Measurements from ENCODE around the gene TBC1D25. TPM values are rescaled to one million over a fixed set of nuclear protein-coding genes. Genes with fewer than 3 reads are reported as not detected.

The TBC1D25 gene
- total RNA-seq, 2 donors from 2014 or later, result 8.9 to 21.9 TPM

DNA sequence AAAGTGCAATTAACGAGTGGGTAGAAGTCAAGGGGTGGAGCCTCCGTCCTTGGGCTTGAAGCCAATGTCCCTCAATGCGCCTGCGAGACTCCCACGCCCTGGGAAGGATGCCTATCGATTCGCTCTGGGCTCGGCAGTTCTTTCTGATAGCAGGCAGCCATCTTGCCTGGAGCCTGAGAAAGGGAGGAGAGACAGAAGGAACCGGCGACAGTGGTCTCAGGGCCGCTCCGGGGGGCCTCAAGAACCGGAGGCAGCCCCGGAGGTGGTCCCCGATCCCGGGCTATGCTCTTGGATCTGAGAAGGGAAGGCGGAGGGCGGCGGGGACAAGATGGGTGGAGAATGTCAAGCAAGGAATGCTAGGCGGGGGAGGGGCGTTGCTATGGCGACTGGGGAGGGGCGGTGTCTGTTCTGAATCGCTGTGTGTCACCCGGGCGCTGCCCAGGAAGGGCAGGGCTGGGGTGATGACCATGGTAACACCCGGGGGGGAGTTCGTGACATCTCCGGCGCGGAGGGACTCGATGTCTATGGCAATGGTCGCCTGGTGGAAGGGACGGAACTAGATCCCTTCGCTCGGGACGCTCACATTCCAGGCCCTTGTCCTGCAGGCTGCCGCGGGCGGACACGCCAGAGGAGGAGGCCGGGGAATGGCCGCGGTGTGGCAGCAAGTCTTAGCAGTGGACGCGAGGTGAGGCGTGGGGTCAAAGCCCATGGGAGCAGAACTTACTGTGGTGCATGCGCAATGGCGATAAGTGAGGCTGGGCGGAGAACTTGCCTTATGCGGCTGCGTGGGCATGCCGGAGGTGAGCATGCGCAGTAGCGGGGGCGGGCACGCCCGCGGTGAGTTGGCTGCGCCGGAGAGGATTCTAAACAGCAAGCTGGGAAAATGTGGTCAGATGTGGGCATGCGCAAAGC lies 58.1 kb downstream of the TBC1D25 start, which contains the start of gene WDR13:
WDR13 (plus strand) TSS at position 140 of the 912 bp plus-strand sequence; CDS start at position 645, 505 bp downstream.
- DNase-seq (ENCODE audit: low spot score), result peak; percentile 86
- H3K4me1 ChIP-seq (replicated peaks), result no peaks in the 10 kb centered on the region
- peak within 1 kb of the TSS; percentile 94 to 97 for H3K27ac ChIP-seq
- peak within 1 kb of the TSS; percentile 46 to 59 for H3K4me3 ChIP-seq
- no peaks in the 10 kb centered on the region for H3K27me3 ChIP-seq (replicated peaks; ENCODE audit: insufficient read depth)
- H3K9me3 ChIP-seq, result no peaks in the 10 kb centered on the region
- WGBS, result 0% methylated on average over 24 of the region's 62 CpGs
- no peaks in the 10 kb centered on the region for H3K36me3 ChIP-seq
- TF ChIP-seq POLR2A (IDR thresholded peaks at IDR 0.05), result peak; percentile 58
- peak; percentile 91 for TF ChIP-seq POLR2AphosphoS5 (IDR thresholded peaks at IDR 0.05)
- TF ChIP-seq, protein P1, sequence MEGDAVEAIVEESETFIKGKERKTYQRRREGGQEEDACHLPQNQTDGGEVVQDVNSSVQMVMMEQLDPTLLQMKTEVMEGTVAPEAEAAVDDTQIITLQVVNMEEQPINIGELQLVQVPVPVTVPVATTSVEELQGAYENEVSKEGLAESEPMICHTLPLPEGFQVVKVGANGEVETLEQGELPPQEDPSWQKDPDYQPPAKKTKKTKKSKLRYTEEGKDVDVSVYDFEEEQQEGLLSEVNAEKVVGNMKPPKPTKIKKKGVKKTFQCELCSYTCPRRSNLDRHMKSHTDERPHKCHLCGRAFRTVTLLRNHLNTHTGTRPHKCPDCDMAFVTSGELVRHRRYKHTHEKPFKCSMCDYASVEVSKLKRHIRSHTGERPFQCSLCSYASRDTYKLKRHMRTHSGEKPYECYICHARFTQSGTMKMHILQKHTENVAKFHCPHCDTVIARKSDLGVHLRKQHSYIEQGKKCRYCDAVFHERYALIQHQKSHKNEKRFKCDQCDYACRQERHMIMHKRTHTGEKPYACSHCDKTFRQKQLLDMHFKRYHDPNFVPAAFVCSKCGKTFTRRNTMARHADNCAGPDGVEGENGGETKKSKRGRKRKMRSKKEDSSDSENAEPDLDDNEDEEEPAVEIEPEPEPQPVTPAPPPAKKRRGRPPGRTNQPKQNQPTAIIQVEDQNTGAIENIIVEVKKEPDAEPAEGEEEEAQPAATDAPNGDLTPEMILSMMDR (IDR thresholded peaks at IDR 0.05), result no peak
- intact Hi-C loops (cut with DNase I), result loop anchor here (10.0 kb wide), 1 partner anchor 63 kb away; the partner anchor contains the start of gene TBC1D25

DNA sequence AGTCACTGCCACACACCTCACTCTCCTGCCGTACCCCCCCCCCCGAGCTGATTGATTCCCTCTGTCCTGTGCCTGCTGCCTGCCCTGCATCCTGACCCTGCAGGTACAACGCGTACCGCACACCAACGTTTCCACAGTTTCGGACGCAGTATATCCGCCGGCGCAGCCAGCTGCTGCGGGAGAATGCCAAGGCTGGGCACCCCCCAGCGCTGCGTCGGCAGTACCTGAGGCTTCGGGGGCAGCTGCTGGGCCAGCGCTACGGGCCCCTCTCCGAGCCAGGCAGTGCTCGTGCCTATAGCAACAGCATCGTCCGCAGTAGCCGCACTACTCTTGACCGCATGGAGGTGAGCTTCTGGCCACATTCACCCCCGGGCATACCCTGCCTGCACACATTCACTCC lies 59.1 kb downstream of the TBC1D25 start:
- TF ChIP-seq POLR2A (IDR thresholded peaks at IDR 0.05) (no peak), POLR2AphosphoS5 (IDR thresholded peaks at IDR 0.05) (no peak)
- TF ChIP-seq, protein P1 (IDR thresholded peaks at IDR 0.05), result no peak
- no peaks in the 10 kb centered on the region for H3K36me3 ChIP-seq
- 94% methylated on average over 16 of the region's 25 CpGs for WGBS
- intact Hi-C loops (cut with DNase I), result loop anchor here (10.0 kb wide), 1 partner anchor 64 kb away; the partner anchor contains the start of gene TBC1D25
- no peaks in the 10 kb centered on the region for H3K4me1 ChIP-seq (replicated peaks)
- no peak for DNase-seq (ENCODE audit: low spot score)
- no peaks in the 10 kb centered on the region for H3K27me3 ChIP-seq (replicated peaks; ENCODE audit: insufficient read depth)
- H3K27ac ChIP-seq, result peak overlapping the region in 1 of 2 donors; percentile 97
- H3K4me3 ChIP-seq, result peak overlapping the region; percentile 46 to 59
- H3K9me3 ChIP-seq, result no peaks in the 10 kb centered on the region

DNA sequence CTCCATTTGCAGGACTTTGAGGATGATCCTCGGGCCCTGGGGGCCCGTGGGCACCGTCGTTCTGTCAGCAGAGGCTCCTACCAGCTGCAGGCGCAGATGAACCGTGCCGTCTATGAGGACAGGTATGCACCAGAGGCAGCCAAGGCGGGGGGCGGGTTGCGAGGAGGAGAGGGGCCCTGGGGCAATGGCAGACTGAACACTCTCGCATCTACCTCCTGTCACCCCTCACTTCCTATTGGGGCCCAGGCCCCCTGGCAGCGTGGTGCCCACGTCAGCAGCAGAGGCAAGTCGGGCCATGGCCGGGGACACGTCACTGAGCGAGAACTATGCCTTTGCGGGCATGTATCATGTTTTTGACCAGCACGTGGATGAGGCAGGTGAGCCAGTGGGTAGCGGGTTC lies 59.8 kb downstream of the TBC1D25 start:
- Histone ChIP-seq H3K36me3 (no peaks in the 10 kb centered on the region), H3K27me3 (replicated peaks; ENCODE audit: insufficient read depth) (no peaks in the 10 kb centered on the region), H3K4me3 (no peak overlapping the region), H3K4me1 (replicated peaks) (no peaks in the 10 kb centered on the region), H3K27ac (no peak overlapping the region), H3K9me3 (no peaks in the 10 kb centered on the region)
- 95% methylated on average over 9 of the region's 20 CpGs for WGBS
- intact Hi-C loops (cut with DNase I), result loop anchor here (10.0 kb wide), 1 partner anchor 65 kb away; the partner anchor contains the start of gene TBC1D25
- DNase-seq (ENCODE audit: low spot score), result no peak
- TF ChIP-seq, protein P1 (IDR thresholded peaks at IDR 0.05), result no peak
- no peak for TF ChIP-seq POLR2AphosphoS5 (IDR thresholded peaks at IDR 0.05)
- TF ChIP-seq POLR2A (IDR thresholded peaks at IDR 0.05), result no peak

DNA sequence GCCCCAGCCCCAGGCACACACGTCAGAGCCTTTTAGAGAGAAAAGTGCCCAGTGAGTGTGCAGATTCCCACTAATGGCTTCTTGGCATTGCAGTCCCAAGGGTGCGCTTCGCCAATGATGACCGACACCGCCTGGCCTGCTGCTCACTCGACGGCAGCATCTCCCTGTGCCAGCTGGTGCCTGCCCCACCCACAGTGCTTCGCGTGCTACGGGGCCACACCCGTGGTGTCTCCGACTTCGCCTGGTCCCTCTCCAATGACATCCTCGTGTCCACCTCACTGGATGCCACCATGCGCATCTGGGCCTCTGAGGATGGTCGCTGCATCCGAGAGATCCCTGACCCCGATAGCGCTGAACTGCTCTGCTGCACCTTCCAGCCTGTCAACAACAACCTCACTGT lies 60.7 kb downstream of the TBC1D25 start:
- intact Hi-C loops (cut with DNase I), result no loop called here
- H3K27ac ChIP-seq, result no peak overlapping the region
- no peaks in the 10 kb centered on the region for H3K36me3 ChIP-seq
- H3K4me1 ChIP-seq (replicated peaks), result no peaks in the 10 kb centered on the region
- TF ChIP-seq, protein P1 (IDR thresholded peaks at IDR 0.05), result no peak
- TF ChIP-seq POLR2AphosphoS5 (IDR thresholded peaks at IDR 0.05) (no peak), POLR2A (IDR thresholded peaks at IDR 0.05) (no peak)
- H3K27me3 ChIP-seq (replicated peaks; ENCODE audit: insufficient read depth), result no peaks in the 10 kb centered on the region
- H3K4me3 ChIP-seq, result no peak overlapping the region
- no peaks in the 10 kb centered on the region for H3K9me3 ChIP-seq
- 93% methylated on average over 16 of the region's 19 CpGs for WGBS
- DNase-seq (ENCODE audit: low spot score), result no peak

Data from prostate gland (tissue), 2 donors.